ENCODE measurements around the gene GALNT10.

DNA sequence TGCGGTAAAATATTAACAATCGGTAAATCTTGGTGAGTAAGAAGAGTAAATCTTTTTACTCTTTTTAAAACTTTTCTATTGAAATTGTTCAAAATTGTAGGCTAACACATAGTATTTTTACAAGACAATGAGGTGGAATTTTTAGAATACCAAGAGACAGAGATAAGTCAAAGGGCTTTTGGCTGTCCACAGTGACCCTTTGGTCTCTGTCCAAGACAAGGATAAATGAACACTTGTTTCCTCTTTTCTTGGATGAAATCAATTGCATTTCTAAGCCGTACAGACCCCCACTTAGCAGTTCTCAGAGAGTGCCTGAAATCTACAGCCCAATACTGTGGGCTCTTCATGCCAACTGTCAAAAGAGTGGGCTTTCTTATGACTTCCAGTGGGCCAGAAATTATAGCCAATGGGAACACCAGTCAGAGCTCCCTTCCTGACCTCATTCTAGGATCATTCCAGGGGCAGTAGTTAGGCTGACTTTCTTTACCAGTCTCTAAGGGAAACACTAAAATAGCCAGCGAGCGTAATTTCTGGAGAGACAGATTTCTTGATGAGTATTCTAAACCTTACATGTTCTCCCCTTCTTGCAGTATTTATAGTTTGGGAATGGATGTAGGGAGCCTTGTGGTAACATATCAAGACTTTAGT lies 74.1 kb downstream of the GALNT10 start:
- TF ChIP-seq POLR2AphosphoS5 (IDR thresholded peaks at IDR 0.05; ENCODE audit: insufficient read depth in 1 of 2, low read depth in 1 of 2): no peak
- TF ChIP-seq, protein P1, sequence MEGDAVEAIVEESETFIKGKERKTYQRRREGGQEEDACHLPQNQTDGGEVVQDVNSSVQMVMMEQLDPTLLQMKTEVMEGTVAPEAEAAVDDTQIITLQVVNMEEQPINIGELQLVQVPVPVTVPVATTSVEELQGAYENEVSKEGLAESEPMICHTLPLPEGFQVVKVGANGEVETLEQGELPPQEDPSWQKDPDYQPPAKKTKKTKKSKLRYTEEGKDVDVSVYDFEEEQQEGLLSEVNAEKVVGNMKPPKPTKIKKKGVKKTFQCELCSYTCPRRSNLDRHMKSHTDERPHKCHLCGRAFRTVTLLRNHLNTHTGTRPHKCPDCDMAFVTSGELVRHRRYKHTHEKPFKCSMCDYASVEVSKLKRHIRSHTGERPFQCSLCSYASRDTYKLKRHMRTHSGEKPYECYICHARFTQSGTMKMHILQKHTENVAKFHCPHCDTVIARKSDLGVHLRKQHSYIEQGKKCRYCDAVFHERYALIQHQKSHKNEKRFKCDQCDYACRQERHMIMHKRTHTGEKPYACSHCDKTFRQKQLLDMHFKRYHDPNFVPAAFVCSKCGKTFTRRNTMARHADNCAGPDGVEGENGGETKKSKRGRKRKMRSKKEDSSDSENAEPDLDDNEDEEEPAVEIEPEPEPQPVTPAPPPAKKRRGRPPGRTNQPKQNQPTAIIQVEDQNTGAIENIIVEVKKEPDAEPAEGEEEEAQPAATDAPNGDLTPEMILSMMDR (IDR thresholded peaks at IDR 0.05): no peak
